Astrocyte (in vitro differentiated cells and primary cell): Measurements from ENCODE around the gene SLC25A31. TPM values are rescaled to one million over a fixed set of nuclear protein-coding genes. Genes with fewer than 3 reads are reported as not detected.
A peak's percentile ranks its signal among the peaks of the same experiment; 100 is the strongest.

Experiments
- DNase-seq: peaks from one replicate; pipeline ENCODE4 v3.0.0-alpha.2; 2010; ENCODE audit warnings: low read depth
- FAIRE-seq: peaks from 2 replicates; lab custom pipeline; 2011; peaks lifted over from hg19 to GRCh38; lab: Jason Lieb, UNC
- H2AFZ ChIP-seq: 2 replicates; pipeline ENCODE4 v1.6.0; 2012; ENCODE audit warnings: low read depth, low read length, inconsistent platforms
- H3K27ac ChIP-seq: 2 replicates; pipeline ENCODE4 v1.5.1; 2011; ENCODE audit warnings: low read depth, low read length, inconsistent platforms
- H3K27me3 ChIP-seq: 2 replicates; pipeline ENCODE4 v1.6.0; 2011; ENCODE audit warnings: low read length, inconsistent platforms; ENCODE audit not compliant: insufficient read depth
- H3K36me3 ChIP-seq: 2 replicates; pipeline ENCODE4 v1.5.1; 2011; ENCODE audit warnings: low read length, inconsistent platforms; ENCODE audit not compliant: insufficient read depth
- H3K4me1 ChIP-seq: 2 replicates; pipeline ENCODE4 v1.5.1; 2011; ENCODE audit warnings: low read length, inconsistent platforms; ENCODE audit not compliant: insufficient read depth
- H3K4me2 ChIP-seq: 2 replicates; pipeline ENCODE4 v1.6.0; 2012; ENCODE audit warnings: low read length, inconsistent platforms
- H3K4me3 ChIP-seq: 2 replicates; pipeline ENCODE4 v1.5.1; 2011; ENCODE audit warnings: low read depth, mild to moderate bottlenecking, low read length, inconsistent platforms; ENCODE audit not compliant: insufficient read depth
- H3K79me2 ChIP-seq: 2 replicates; pipeline ENCODE4 v1.6.0; 2012; ENCODE audit warnings: mild to moderate bottlenecking, low read length, inconsistent platforms; ENCODE audit not compliant: insufficient read depth
- H3K9ac ChIP-seq: 2 replicates; pipeline ENCODE4 v1.6.0; 2012; ENCODE audit warnings: mild to moderate bottlenecking, low read length, inconsistent platforms
- H3K9me3 ChIP-seq: 2 replicates; pipeline ENCODE4 v1.5.1; 2012; ENCODE audit warnings: low read depth, mild to moderate bottlenecking, low read length, inconsistent platforms; ENCODE audit not compliant: insufficient read depth
- H4K20me1 ChIP-seq: 2 replicates; pipeline ENCODE4 v1.6.0; 2012; ENCODE audit warnings: low read length, inconsistent platforms; ENCODE audit not compliant: insufficient read depth
- H3K27ac Mint-ChIP-seq: one replicate; pipeline ENCODE4 v1.8.0; 2021; ENCODE audit warnings: mild to moderate bottlenecking, mixed read lengths; ENCODE audit not compliant: unreplicated experiment
- H3K27me3 Mint-ChIP-seq: one replicate; pipeline ENCODE4 v1.8.0; 2021; ENCODE audit warnings: low read depth, mixed read lengths; ENCODE audit not compliant: unreplicated experiment
- H3K36me3 Mint-ChIP-seq: one replicate; pipeline ENCODE4 v1.8.0; 2021; ENCODE audit warnings: low read depth, mixed read lengths; ENCODE audit not compliant: unreplicated experiment
- H3K4me1 Mint-ChIP-seq: one replicate; pipeline ENCODE4 v1.8.0; 2021; ENCODE audit warnings: low read depth, mixed read lengths; ENCODE audit not compliant: unreplicated experiment
- H3K4me3 Mint-ChIP-seq: one replicate; pipeline ENCODE4 v1.8.0; 2021; ENCODE audit warnings: mild to moderate bottlenecking, moderate library complexity, mixed read lengths; ENCODE audit not compliant: unreplicated experiment
- H3K9me3 Mint-ChIP-seq: one replicate; pipeline ENCODE4 v1.8.0; 2021; ENCODE audit warnings: mild to moderate bottlenecking, mixed read lengths; ENCODE audit not compliant: unreplicated experiment
- EZH2 ChIP-seq: IDR thresholded peaks from 2 replicates; pipeline ENCODE4 v1.6.1; 2012; ENCODE audit warnings: mild to moderate bottlenecking, low read length, inconsistent platforms; ENCODE audit not compliant: insufficient read depth
- total RNA-seq: library from RNA; stranded (reverse); gene quantifications from 2 replicates; pipeline ENCODE4 v1.2.1, GENCODE V29; 2021
- TF ChIP-seq, protein P1 (sequence below): IDR thresholded peaks from 2 replicates; pipeline ENCODE4 v1.5.1; 2011; ENCODE audit warnings: low read depth, mild to moderate bottlenecking, inconsistent platforms, low read length, moderate library complexity; ENCODE audit not compliant: insufficient read depth

SLC25A31 gene
- total RNA-seq, 1 donor from 2014 or later = not detected

DNA sequence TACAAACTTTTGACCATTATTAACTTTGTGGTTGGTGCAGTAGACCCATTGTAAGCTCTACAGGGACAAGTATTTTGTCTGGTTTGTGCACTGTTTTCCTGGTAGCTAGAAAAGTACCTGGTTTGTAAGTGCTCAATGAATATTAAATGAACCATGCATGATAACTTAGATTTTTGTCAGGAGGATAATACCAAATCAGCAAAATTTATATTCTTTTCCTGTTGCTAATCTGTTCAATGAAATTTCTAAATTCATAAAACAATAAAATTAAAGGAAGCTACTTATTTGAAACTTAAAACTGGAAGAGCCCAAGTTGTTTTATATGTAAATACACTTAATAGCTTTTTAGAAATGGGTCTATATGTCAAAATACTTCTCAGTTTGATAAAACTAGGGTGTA, 69.5 kb downstream of the SLC25A31 start:
- Mint-ChIP-seq H3K27me3 (no peaks in the 10 kb centered on the region), H3K4me1 (no peaks in the 10 kb centered on the region), H3K9me3 (no peaks in the 10 kb centered on the region), H3K36me3 (no peaks in the 10 kb centered on the region), H3K27ac (no peak overlapping the region), H3K4me3 (no peak overlapping the region)
- FAIRE-seq = no peak
- Histone ChIP-seq H3K36me3 (no peaks in the 10 kb centered on the region), H3K27me3 (no peaks in the 10 kb centered on the region), H2AFZ (no peak overlapping the region), H3K4me1 (no peaks in the 10 kb centered on the region), H3K4me3 (no peak overlapping the region), H4K20me1 (no peaks in the 10 kb centered on the region), H3K79me2 (no peaks in the 10 kb centered on the region), H3K9me3 (no peaks in the 10 kb centered on the region), H3K27ac (no peak overlapping the region), H3K4me2 (no peak overlapping the region), H3K9ac (no peak overlapping the region)
- TF ChIP-seq, protein P1, sequence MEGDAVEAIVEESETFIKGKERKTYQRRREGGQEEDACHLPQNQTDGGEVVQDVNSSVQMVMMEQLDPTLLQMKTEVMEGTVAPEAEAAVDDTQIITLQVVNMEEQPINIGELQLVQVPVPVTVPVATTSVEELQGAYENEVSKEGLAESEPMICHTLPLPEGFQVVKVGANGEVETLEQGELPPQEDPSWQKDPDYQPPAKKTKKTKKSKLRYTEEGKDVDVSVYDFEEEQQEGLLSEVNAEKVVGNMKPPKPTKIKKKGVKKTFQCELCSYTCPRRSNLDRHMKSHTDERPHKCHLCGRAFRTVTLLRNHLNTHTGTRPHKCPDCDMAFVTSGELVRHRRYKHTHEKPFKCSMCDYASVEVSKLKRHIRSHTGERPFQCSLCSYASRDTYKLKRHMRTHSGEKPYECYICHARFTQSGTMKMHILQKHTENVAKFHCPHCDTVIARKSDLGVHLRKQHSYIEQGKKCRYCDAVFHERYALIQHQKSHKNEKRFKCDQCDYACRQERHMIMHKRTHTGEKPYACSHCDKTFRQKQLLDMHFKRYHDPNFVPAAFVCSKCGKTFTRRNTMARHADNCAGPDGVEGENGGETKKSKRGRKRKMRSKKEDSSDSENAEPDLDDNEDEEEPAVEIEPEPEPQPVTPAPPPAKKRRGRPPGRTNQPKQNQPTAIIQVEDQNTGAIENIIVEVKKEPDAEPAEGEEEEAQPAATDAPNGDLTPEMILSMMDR = no peak
- TF ChIP-seq EZH2 = no peak
- no peak for DNase-seq

DNA sequence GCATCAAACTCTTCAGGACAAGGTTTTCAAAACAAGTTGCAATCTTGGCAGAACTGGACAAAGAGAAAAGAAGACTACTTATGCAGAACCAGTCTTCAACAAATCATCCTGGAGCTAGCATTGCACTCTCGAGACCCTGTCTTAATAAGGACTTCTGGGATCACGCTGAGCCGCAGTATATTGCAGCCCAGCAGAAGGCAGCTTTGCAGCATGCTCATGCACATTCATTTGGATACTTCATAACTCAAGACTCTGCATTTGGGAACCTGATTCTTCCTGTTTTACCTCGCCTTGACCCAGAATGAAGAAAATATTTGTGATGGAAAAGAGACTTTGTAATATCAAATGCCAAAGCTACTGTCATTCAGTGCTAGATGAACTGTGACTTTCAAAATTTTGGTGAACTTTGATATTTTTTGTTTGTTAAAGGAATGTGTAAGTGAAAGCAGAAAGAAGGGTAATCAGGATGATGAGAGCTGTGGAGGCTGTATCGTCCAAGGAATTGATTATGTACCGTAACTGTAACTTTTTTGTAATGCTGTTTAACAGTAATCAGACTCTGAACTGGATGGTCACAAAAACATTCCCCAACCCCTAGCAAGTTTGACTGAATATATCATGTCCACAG, 79.1 kb downstream of the SLC25A31 start:
- no peaks in the 10 kb centered on the region for H3K9me3 Mint-ChIP-seq
- no peaks in the 10 kb centered on the region for H4K20me1 ChIP-seq
- no peaks in the 10 kb centered on the region for H3K9me3 ChIP-seq
- H3K4me3 ChIP-seq = no peak overlapping the region
- H3K36me3 ChIP-seq = no peaks in the 10 kb centered on the region
- peak; percentile 1 for DNase-seq
- no peaks in the 10 kb centered on the region for H3K27me3 ChIP-seq
- H3K27ac ChIP-seq = no peak overlapping the region
- H3K4me2 ChIP-seq = no peak overlapping the region
- H3K4me1 Mint-ChIP-seq = no peaks in the 10 kb centered on the region
- H2AFZ ChIP-seq = no peak overlapping the region
- no peak overlapping the region for H3K27ac Mint-ChIP-seq
- no peaks in the 10 kb centered on the region for H3K4me1 ChIP-seq
- FAIRE-seq = no peak
- H3K27me3 Mint-ChIP-seq = no peaks in the 10 kb centered on the region
- no peak overlapping the region for H3K9ac ChIP-seq
- H3K4me3 Mint-ChIP-seq = no peak overlapping the region
- no peaks in the 10 kb centered on the region for H3K36me3 Mint-ChIP-seq
- no peaks in the 10 kb centered on the region for H3K79me2 ChIP-seq
- no peak for TF ChIP-seq EZH2
- TF ChIP-seq, protein P1 = no peak

- no peak overlapping the region for H3K27ac ChIP-seq
- Mint-ChIP-seq H3K9me3 (no peaks in the 10 kb centered on the region), H3K27me3 (no peaks in the 10 kb centered on the region), H3K27ac (no peak overlapping the region), H3K4me3 (no peak overlapping the region), H3K36me3 (no peaks in the 10 kb centered on the region), H3K4me1 (no peaks in the 10 kb centered on the region)
- H3K4me2 ChIP-seq = no peak overlapping the region
- H3K36me3 ChIP-seq = no peaks in the 10 kb centered on the region
- DNase-seq (no peak), FAIRE-seq (no peak)
- no peaks in the 10 kb centered on the region for H3K27me3 ChIP-seq
- H3K9ac ChIP-seq = no peak overlapping the region
- H4K20me1 ChIP-seq = no peaks in the 10 kb centered on the region
- TF ChIP-seq, protein P1 = no peak
- no peak for TF ChIP-seq EZH2
- no peak overlapping the region for H3K4me3 ChIP-seq
- H3K79me2 ChIP-seq = no peaks in the 10 kb centered on the region
- H3K4me1 ChIP-seq = no peaks in the 10 kb centered on the region
- H3K9me3 ChIP-seq = no peaks in the 10 kb centered on the region
- no peak overlapping the region for H2AFZ ChIP-seq
Observed at GRCh38 chr4:127810551-127810950, 80.4 kb downstream of the SLC25A31 start.
